ENCODE measurements around the gene CHID1. TPM values are rescaled to one million over a fixed set of nuclear protein-coding genes. Genes with fewer than 3 reads are reported as not detected.

The CHID1 gene
- total RNA-seq, 1 experiment from 2014 or later: 85.6 TPM

DNA sequence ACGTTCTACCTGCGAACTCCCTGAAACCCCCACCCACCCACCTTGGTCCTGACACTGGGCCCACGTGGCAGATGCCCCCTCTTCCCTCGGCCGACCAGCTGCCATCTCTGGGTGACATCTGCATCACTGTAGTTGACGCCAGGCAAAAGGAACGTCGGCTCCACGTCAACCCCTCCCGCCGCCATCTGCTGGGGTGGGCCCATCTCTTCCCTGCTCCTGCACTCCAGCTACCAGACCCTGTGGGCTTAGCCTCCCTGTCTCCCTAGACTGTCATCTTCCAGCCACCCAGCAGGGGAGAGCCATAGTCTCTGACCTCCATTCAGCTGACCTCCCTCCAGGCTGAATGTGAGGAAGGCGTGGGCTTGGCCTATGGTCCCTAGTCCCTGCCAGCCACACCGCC lies 21.4 kb downstream of the CHID1 start:
- Histone ChIP-seq H3K36me3 (ENCODE audit: low read depth) (no peaks in the 10 kb centered on the region), H2AFZ (no peak overlapping the region), H3K27me3 (ENCODE audit: insufficient read depth, low read depth) (no peaks in the 10 kb centered on the region), H3K4me3 (no peak overlapping the region), H4K20me1 (ENCODE audit: insufficient read depth) (no peaks in the 10 kb centered on the region), H3K4me2 (no peak overlapping the region), H3K27ac (no peak overlapping the region), H3K9me2 (ENCODE audit: insufficient read depth) (no peaks in the 10 kb centered on the region), H3K9me3 (ENCODE audit: insufficient read depth, low read depth) (no peaks in the 10 kb centered on the region), H3K4me1 (replicated peaks; ENCODE audit: insufficient read depth) (no peaks in the 10 kb centered on the region), H3F3A (ENCODE audit: insufficient read depth, low read depth) (no peaks in the 10 kb centered on the region), H3K79me2 (ENCODE audit: low read depth) (no peaks in the 10 kb centered on the region)
- no peak for DNase-seq
- no peak for TF ChIP-seq EZH2 (IDR thresholded peaks at IDR 0.05; ENCODE audit: low read depth)
- TF ChIP-seq, protein P1, sequence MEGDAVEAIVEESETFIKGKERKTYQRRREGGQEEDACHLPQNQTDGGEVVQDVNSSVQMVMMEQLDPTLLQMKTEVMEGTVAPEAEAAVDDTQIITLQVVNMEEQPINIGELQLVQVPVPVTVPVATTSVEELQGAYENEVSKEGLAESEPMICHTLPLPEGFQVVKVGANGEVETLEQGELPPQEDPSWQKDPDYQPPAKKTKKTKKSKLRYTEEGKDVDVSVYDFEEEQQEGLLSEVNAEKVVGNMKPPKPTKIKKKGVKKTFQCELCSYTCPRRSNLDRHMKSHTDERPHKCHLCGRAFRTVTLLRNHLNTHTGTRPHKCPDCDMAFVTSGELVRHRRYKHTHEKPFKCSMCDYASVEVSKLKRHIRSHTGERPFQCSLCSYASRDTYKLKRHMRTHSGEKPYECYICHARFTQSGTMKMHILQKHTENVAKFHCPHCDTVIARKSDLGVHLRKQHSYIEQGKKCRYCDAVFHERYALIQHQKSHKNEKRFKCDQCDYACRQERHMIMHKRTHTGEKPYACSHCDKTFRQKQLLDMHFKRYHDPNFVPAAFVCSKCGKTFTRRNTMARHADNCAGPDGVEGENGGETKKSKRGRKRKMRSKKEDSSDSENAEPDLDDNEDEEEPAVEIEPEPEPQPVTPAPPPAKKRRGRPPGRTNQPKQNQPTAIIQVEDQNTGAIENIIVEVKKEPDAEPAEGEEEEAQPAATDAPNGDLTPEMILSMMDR (conservative IDR thresholded peaks at IDR 0.05): no peak
- ChIA-PET CTCF (no interaction called here), POLR2A (ENCODE audit: unreplicated experiment) (no interaction called here)
- intact Hi-C loops (cut with micrococcal nuclease; ENCODE audit: unreplicated experiment): no loop called here
- BruUV-seq (replicated peaks): no TSS peak

GRCh38 chr11:888310-889212 lies 22.0 kb downstream of the CHID1 start:
- H3K9me3 ChIP-seq (ENCODE audit: insufficient read depth, low read depth): no peaks in the 10 kb centered on the region
- DNase-seq: no peak
- no peaks in the 10 kb centered on the region for H3K9me2 ChIP-seq (ENCODE audit: insufficient read depth)
- ChIA-PET POLR2A (ENCODE audit: unreplicated experiment) (no interaction called here), CTCF (no interaction called here)
- no peaks in the 10 kb centered on the region for H4K20me1 ChIP-seq (ENCODE audit: insufficient read depth)
- no peaks in the 10 kb centered on the region for H3F3A ChIP-seq (ENCODE audit: insufficient read depth, low read depth)
- no peak for TF ChIP-seq EZH2 (IDR thresholded peaks at IDR 0.05; ENCODE audit: low read depth)
- TF ChIP-seq, protein P1 (conservative IDR thresholded peaks at IDR 0.05): no peak
- H3K79me2 ChIP-seq (ENCODE audit: low read depth): no peaks in the 10 kb centered on the region
- intact Hi-C loops (cut with micrococcal nuclease; ENCODE audit: unreplicated experiment): no loop called here
- BruUV-seq (replicated peaks): no TSS peak
- no peaks in the 10 kb centered on the region for H3K36me3 ChIP-seq (ENCODE audit: low read depth)
- H3K4me2 ChIP-seq: no peak overlapping the region
- no peaks in the 10 kb centered on the region for H3K27me3 ChIP-seq (ENCODE audit: insufficient read depth, low read depth)
- H3K4me1 ChIP-seq (replicated peaks; ENCODE audit: insufficient read depth): no peaks in the 10 kb centered on the region
- no peak overlapping the region for H3K4me3 ChIP-seq
- no peak overlapping the region for H3K27ac ChIP-seq
- no peak overlapping the region for H2AFZ ChIP-seq

DNA sequence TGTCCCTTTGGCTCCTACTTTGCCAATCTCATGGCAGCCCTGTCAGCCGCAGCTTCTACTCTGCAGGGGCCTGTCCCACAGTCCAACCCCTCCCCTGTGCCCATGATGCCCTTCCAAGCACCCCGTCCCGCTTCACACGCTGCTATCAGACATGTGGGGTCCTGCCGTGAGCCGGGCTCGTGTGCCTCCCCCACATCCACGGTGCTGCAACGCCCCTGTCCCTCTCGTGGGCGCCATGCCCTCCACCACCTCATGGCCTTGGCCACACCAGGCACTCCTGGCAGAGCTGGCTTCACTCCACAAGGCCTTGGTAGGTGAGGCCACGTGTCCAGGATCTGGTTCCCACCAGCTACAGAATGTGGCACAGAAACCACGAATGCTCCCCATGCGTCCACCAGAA lies 23.0 kb downstream of the CHID1 start:
- Histone ChIP-seq H4K20me1 (ENCODE audit: insufficient read depth) (no peaks in the 10 kb centered on the region), H3K27me3 (ENCODE audit: insufficient read depth, low read depth) (no peaks in the 10 kb centered on the region), H3K27ac (no peak overlapping the region), H3K9me2 (ENCODE audit: insufficient read depth) (no peaks in the 10 kb centered on the region), H3K4me1 (replicated peaks; ENCODE audit: insufficient read depth) (no peaks in the 10 kb centered on the region), H2AFZ (no peak overlapping the region), H3F3A (ENCODE audit: insufficient read depth, low read depth) (no peaks in the 10 kb centered on the region), H3K36me3 (ENCODE audit: low read depth) (no peaks in the 10 kb centered on the region), H3K9me3 (ENCODE audit: insufficient read depth, low read depth) (no peaks in the 10 kb centered on the region), H3K4me3 (no peak overlapping the region), H3K79me2 (ENCODE audit: low read depth) (no peaks in the 10 kb centered on the region), H3K4me2 (no peak overlapping the region)
- BruUV-seq (replicated peaks): no TSS peak
- TF ChIP-seq, protein P1 (conservative IDR thresholded peaks at IDR 0.05): no peak
- no peak for TF ChIP-seq EZH2 (IDR thresholded peaks at IDR 0.05; ENCODE audit: low read depth)
- ChIA-PET POLR2A (ENCODE audit: unreplicated experiment) (no interaction called here), CTCF (no interaction called here)
- DNase-seq: no peak
- intact Hi-C loops (cut with micrococcal nuclease; ENCODE audit: unreplicated experiment): no loop called here

Measured in PC-9 (cell line).